Measurements from ENCODE around the gene TBX4. TPM values are rescaled to one million over a fixed set of nuclear protein-coding genes. Genes with fewer than 3 reads are reported as not detected.

The TBX4 gene
- total RNA-seq, 4 donors from 2014 or later: not detected

DNA sequence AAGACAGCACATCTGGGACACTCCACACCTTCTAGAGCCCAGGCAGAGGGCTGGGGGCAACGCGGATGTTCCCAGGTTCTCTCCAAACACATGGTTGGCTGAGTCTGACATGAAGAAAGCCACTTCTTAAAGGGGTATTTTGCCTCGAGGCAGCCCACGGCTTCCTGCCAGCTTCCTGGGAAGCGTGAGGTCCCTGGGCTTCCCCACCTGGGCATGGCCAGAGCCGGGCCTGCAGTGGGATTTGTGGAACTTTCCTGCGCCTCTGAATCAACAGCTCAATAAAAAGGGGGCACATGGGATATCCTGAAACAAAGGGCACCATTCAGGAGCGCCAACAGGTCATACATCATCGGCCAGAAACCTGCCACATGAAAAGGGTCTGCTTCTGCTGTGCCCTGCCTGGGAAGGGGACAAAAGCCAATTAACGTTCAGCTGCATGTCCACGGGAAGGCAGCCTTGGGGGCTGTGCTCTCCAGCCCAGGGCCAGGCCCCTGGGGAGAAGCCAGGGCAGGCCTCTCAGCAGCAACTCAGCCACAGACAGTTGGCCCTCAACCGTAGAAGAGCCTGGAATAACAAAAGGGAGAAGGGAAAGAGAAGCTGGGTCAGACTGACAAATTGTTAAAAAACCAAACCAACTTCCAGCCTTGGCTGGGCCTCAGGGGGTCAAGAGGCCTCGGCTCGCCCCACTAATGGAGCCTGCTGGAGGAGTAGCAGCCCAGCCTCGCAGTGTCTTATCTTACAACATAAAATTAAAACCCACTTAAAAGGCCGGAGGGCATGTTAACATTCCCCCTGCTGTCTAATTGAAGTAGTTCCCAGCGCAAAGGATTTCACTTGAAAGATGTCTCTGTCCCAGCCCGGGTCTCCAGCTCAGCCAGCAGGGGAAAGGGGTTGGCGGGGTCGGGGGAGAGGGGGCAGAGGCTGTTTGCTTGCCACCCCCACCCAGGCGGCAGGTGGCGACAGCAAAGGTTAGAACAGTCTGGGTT lies 34.2 kb downstream of the TBX4 start:
- Histone ChIP-seq H3K27me3 (peaks cover 0 to 5% (median 0%) of the 10 kb centered on the region in 4 donors), H3K36me3 (no peaks in the 10 kb centered on the region), H3K4me1 (peaks cover 0 to 7% (median 0%) of the 10 kb centered on the region in 4 donors), H3K9me3 (no peaks in the 10 kb centered on the region), H3K4me3 (no peak overlapping the region), H3K27ac (replicated peaks in 1 of 4) (no peak overlapping the region)
- TF ChIP-seq, protein P1, sequence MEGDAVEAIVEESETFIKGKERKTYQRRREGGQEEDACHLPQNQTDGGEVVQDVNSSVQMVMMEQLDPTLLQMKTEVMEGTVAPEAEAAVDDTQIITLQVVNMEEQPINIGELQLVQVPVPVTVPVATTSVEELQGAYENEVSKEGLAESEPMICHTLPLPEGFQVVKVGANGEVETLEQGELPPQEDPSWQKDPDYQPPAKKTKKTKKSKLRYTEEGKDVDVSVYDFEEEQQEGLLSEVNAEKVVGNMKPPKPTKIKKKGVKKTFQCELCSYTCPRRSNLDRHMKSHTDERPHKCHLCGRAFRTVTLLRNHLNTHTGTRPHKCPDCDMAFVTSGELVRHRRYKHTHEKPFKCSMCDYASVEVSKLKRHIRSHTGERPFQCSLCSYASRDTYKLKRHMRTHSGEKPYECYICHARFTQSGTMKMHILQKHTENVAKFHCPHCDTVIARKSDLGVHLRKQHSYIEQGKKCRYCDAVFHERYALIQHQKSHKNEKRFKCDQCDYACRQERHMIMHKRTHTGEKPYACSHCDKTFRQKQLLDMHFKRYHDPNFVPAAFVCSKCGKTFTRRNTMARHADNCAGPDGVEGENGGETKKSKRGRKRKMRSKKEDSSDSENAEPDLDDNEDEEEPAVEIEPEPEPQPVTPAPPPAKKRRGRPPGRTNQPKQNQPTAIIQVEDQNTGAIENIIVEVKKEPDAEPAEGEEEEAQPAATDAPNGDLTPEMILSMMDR (IDR thresholded peaks at IDR 0.05): no peak
- TF ChIP-seq EP300 (IDR thresholded peaks at IDR 0.05) (no peak), POLR2AphosphoS5 (IDR thresholded peaks at IDR 0.05) (no peak), POLR2A (IDR thresholded peaks at IDR 0.05; ENCODE audit: low read depth) (no peak)
- WGBS: 79% methylated on average over 11 of the region's 22 CpGs
- DNase-seq (ENCODE audit: extremely low spot score): no peak
- intact Hi-C loops (cut with DNase I): loop anchor here (10.0 kb wide), 1 partner anchor 62 kb away; no protein-coding TSS in a partner anchor

DNA sequence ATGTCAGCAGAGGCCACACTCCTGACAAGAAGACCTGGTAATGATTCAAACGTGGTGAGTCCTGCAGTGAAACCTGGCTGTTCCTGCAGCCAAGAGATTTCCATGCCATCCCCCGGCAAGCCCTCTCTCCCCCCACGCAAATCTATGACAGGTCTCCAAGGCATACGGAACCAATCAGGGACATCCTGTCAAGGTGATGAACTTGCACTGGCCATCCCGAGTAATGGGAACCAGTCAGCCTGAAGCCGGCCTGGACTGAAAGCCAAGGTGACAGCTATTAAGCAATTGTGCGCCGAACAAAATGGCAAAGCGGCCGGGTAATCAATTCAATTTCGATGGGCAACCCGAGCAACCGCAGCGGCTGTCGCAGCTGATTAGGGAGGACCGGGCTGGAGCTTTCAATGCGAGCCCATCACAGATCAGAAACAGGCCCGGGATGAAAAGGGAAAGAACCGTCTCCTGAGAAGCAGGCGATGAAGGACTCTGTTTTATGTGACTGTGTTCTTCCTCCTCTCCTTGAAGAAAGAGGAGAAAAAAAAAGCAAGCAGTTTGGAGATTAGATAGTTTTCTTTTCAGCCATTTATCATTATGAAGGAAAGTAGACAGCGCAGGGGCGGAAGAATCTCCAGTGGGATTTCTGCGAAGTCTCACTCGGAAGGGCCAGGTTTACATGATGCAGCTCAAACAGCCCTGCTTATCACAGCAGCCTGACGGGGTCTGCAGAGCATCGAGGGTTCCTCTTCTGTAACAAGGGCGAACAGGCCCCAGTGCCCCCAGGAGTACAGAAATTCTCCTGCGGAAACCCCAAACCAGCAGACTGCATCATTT lies 35.2 kb downstream of the TBX4 start:
- no peak overlapping the region for H3K27ac ChIP-seq (replicated peaks in 1 of 4)
- intact Hi-C loops (cut with DNase I): loop anchor here (10.0 kb wide), 1 partner anchor 63 kb away; no protein-coding TSS in a partner anchor
- no peak overlapping the region for H3K4me3 ChIP-seq
- H3K9me3 ChIP-seq: no peaks in the 10 kb centered on the region
- WGBS: 59% methylated on average over 24 of the region's 28 CpGs
- peaks cover 0 to 5% (median 0%) of the 10 kb centered on the region in 4 donors for H3K27me3 ChIP-seq
- no peak for DNase-seq (ENCODE audit: extremely low spot score)
- no peaks in the 10 kb centered on the region for H3K36me3 ChIP-seq
- TF ChIP-seq POLR2A (IDR thresholded peaks at IDR 0.05; ENCODE audit: low read depth) (no peak), POLR2AphosphoS5 (IDR thresholded peaks at IDR 0.05) (no peak), EP300 (IDR thresholded peaks at IDR 0.05) (no peak)
- TF ChIP-seq, protein P1 (IDR thresholded peaks at IDR 0.05): no peak
- H3K4me1 ChIP-seq: peaks cover 0 to 10% (median under 1%) of the 10 kb centered on the region in 4 donors

DNA sequence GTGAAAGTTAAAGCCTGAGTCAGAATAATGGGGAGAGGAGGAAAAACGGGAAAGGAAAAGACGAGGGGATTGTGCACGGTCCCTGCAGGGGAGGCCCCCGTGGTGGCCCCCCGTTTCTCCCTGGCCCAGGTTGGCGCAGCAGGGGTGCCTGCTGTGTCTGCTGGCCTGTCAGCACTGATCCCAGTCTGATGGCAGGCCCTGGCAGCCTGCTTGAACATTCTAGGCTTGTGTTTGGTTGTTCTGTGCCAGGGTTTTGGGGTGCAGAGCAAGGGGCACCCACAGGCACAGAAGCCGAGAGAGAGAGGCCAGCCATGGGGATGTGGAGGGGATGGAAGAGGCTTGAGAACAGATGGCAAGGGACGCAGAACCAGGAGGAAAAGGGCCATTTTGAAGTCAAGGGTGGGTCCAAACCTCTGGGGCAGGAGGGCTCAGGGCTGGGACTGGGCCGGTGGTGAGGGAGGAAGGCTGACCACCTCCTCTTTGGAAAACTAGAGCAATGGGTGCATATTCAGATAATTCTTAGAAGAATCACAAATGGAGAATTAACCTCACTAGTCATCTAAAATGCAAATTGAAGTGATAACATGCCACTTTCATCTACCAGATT lies 35.9 kb downstream of the TBX4 start:
- 81% methylated on average over 9 of the region's 9 CpGs for WGBS
- intact Hi-C loops (cut with DNase I): loop anchor here (10.0 kb wide), 1 partner anchor 63 kb away; no protein-coding TSS in a partner anchor
- Histone ChIP-seq H3K27ac (replicated peaks in 1 of 4) (no peak overlapping the region), H3K27me3 (peaks cover 0 to 5% (median 0%) of the 10 kb centered on the region in 4 donors), H3K9me3 (no peaks in the 10 kb centered on the region), H3K4me1 (peaks cover 0 to 17% (median 5%) of the 10 kb centered on the region in 4 donors), H3K36me3 (no peaks in the 10 kb centered on the region), H3K4me3 (no peak overlapping the region)
- TF ChIP-seq POLR2A (IDR thresholded peaks at IDR 0.05; ENCODE audit: low read depth) (no peak), EP300 (IDR thresholded peaks at IDR 0.05) (no peak), POLR2AphosphoS5 (IDR thresholded peaks at IDR 0.05) (no peak)
- TF ChIP-seq, protein P1 (IDR thresholded peaks at IDR 0.05): no peak
- DNase-seq (ENCODE audit: extremely low spot score): no peak

DNA sequence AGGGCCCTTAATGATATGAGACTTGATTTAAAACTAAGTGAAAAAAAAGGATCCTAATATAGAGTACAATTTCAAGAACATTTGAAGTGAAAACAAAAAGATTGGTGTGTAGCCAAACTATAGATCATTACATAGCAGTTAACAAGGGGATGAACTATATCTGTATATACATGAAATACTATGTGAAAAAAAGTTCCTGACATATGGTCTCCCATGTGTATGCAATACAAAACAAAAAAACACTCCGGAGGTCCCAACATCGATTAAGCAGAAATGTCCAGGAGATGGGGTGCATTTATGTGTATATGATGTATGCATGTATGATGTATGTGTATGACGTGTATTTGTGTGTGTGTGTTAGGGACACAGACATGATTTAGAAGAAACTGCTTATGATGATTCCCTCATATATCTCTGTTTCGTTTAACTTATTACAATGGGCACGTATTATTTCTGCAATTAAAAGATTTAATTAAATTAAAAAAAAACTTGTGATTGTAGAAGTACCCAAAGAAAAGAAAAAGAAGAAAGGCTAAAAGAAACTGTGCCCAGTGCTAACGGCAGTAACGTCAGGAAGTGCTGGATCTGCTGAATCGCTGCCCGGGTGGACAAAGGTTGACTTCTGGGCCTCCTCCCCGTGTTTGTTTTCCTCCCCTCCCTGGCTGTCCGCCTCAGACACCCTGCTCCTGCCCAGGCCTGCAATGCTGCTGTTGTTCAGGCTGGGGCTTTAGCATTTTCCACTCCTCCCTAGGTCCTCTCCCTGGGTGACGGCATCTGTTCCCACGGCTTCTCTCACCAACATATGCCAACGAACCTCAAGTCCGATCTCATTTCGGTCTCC lies 36.9 kb downstream of the TBX4 start:
- H3K27me3 ChIP-seq: peaks cover 0 to 5% (median 0%) of the 10 kb centered on the region in 4 donors
- TF ChIP-seq POLR2AphosphoS5 (IDR thresholded peaks at IDR 0.05) (no peak), POLR2A (IDR thresholded peaks at IDR 0.05; ENCODE audit: low read depth) (no peak)
- TF ChIP-seq, protein P1 (IDR thresholded peaks at IDR 0.05): no peak
- H3K27ac ChIP-seq (replicated peaks in 1 of 4): no peak overlapping the region
- no peaks in the 10 kb centered on the region for H3K36me3 ChIP-seq
- no peaks in the 10 kb centered on the region for H3K9me3 ChIP-seq
- intact Hi-C loops (cut with DNase I): loop anchor here (10.0 kb wide), 1 partner anchor 64 kb away; no protein-coding TSS in a partner anchor
- H3K4me3 ChIP-seq: no peak overlapping the region
- peaks cover 0 to 23% (median 9%) of the 10 kb centered on the region in 4 donors for H3K4me1 ChIP-seq
- 89% methylated on average over 16 of the region's 16 CpGs for WGBS
- no peak for DNase-seq (ENCODE audit: extremely low spot score)
